Endothelial cell (in vitro differentiated cells): ENCODE measurements around the gene ATXN10. TPM values are rescaled to one million over a fixed set of nuclear protein-coding genes. Genes with fewer than 3 reads are reported as not detected.

Source experiments
- DNase-seq: peaks from one replicate; pipeline ENCODE4 v3.0.0; 2021; ENCODE audit warnings: low spot score
- H3K27ac Mint-ChIP-seq: one replicate; pipeline ENCODE4 v1.8.0; 2021; ENCODE audit warnings: mixed read lengths, inconsistent platforms; ENCODE audit not compliant: unreplicated experiment
- H3K27me3 Mint-ChIP-seq: one replicate; pipeline ENCODE4 v1.8.0; 2021; ENCODE audit warnings: mild to moderate bottlenecking, moderate library complexity, mixed read lengths, inconsistent platforms; ENCODE audit not compliant: unreplicated experiment
- H3K36me3 Mint-ChIP-seq: one replicate; pipeline ENCODE4 v1.8.0; 2021; ENCODE audit warnings: mild to moderate bottlenecking, low read depth, mixed read lengths, inconsistent platforms; ENCODE audit not compliant: unreplicated experiment
- H3K4me1 Mint-ChIP-seq: one replicate; pipeline ENCODE4 v1.8.0; 2021; ENCODE audit warnings: mild to moderate bottlenecking, mixed read lengths, inconsistent platforms; ENCODE audit not compliant: unreplicated experiment
- H3K4me3 Mint-ChIP-seq: one replicate; pipeline ENCODE4 v1.8.0; 2021; ENCODE audit warnings: mild to moderate bottlenecking, mixed read lengths, inconsistent platforms; ENCODE audit not compliant: unreplicated experiment
- H3K9me3 Mint-ChIP-seq: one replicate; pipeline ENCODE4 v1.8.0; 2021; ENCODE audit warnings: mixed read lengths, inconsistent platforms; ENCODE audit not compliant: unreplicated experiment
- CTCF ChIP-seq: fragments of 200-600 bp; sonication (generic); IDR thresholded peaks from one replicate; pipeline ENCODE4 v1.5.0; 2021; ENCODE audit warnings: antibody characterized with exemption; ENCODE audit not compliant: unreplicated experiment
- total RNA-seq: library from RNA; stranded (reverse); fragmentation: NEBNext Ultra II Directional; extraction: Animal tissue kit (Norgen Biotek cat#: 25700); gene quantifications from one replicate; pipeline ENCODE4 v1.2.1, GENCODE V29; 2021; ENCODE audit not compliant: unreplicated experiment

ATXN10 gene
- total RNA-seq, 1 donor from 2014 or later: 152 TPM

DNA sequence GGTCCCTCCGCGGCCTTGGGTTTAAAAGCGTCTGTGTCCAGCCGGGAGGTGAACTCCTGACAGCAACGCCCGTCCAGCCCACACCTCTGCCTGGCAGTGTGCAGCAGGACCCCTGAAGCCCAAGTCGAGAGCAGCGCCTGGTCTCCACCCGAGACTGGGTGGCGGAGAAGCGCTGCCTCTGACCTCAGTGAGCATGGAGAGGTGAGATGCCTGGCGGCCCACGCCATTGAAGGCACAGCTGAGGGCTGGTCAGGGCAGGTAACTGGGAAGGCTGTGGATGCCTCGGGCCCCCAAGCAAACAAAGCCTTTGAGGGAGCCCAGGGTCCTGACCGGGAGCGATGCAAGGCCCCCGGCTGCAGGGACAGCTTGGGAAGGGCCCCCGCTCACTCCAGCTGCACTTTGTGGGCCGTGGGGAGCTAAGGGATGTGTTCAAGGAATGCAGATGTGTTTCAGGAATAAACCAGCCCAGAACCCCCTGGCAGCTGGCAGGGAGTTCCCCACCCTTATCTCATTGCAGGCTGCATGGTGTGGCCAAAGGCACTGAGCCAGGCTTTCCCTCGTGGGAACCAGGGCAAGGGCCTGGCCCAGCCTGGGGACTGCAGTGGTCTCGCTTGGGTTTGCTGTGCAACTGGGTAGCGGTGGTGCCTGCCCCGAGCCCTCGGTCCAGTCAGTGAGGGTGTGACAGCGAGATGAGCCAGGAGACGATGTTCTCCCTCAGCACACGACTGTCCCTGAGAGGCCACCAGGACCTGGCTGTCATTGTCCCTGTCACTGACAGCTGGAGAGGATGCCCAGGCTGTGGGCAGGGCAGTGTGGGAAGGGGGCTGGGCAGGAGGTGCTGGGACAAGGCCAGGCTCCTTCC, 212.8 kb downstream of the ATXN10 start:
- TF ChIP-seq CTCF: no peak
- no peak for DNase-seq
- Mint-ChIP-seq H3K27ac (no peak overlapping the region), H3K36me3 (no peaks in the 10 kb centered on the region), H3K4me1 (peaks cover 6% of the 10 kb centered on the region), H3K9me3 (no peaks in the 10 kb centered on the region), H3K4me3 (no peak overlapping the region), H3K27me3 (peaks cover 15% of the 10 kb centered on the region)

GRCh38 chr22:45885171-45885840, 213.7 kb downstream of the ATXN10 start:
- Mint-ChIP-seq H3K36me3 (no peaks in the 10 kb centered on the region), H3K9me3 (no peaks in the 10 kb centered on the region), H3K27me3 (peaks cover 10% of the 10 kb centered on the region), H3K4me1 (peaks cover 6% of the 10 kb centered on the region), H3K27ac (no peak overlapping the region), H3K4me3 (no peak overlapping the region)
- no peak for TF ChIP-seq CTCF
- DNase-seq: no peak

- no peak for DNase-seq
- no peak for TF ChIP-seq CTCF
- H3K9me3 Mint-ChIP-seq: no peaks in the 10 kb centered on the region
- H3K4me3 Mint-ChIP-seq: no peak overlapping the region
- no peak overlapping the region for H3K27ac Mint-ChIP-seq
- no peaks in the 10 kb centered on the region for H3K36me3 Mint-ChIP-seq
- peaks cover 8% of the 10 kb centered on the region for H3K27me3 Mint-ChIP-seq
- peaks cover 3% of the 10 kb centered on the region for H3K4me1 Mint-ChIP-seq
These were observed 214.3 kb downstream of the ATXN10 start for GRCh38 chr22:45885941-45886395.

DNA sequence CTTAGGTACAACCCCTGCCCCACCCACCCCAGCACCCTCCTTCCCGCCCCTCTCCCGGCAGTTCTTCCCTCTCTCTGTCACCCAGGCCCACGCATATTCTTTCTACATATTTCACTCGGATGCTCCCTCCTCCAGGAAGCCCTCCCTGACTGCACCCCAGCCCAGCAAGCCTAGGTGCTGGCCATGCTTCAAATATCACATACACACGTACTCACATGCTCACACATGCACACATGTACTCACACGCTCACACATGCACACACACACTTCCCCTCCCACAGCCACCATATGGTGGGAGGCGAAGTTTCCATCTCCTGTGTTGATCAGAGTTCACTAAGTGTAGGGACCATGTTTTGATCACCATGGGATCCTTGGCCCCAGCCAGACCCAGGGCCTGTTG, 214.9 kb downstream of the ATXN10 start:
- Mint-ChIP-seq H3K36me3 (no peaks in the 10 kb centered on the region), H3K4me3 (no peak overlapping the region), H3K27ac (no peak overlapping the region), H3K4me1 (peaks cover 3% of the 10 kb centered on the region), H3K9me3 (no peaks in the 10 kb centered on the region), H3K27me3 (peaks cover 8% of the 10 kb centered on the region)
- DNase-seq: no peak
- no peak for TF ChIP-seq CTCF
